Activated CD8-positive, alpha-beta memory T cell treated with anti-CD3 and anti-CD28 coated beads for 48 hours (primary cell): ENCODE results near the gene GPR137B.

Experiments
- DNase-seq, 3 experiments: peaks; one replicate each; pipeline ENCODE4 v3.0.0-alpha.2; 2020; ENCODE audit warnings: low read depth in 2 of 3, low spot score in 2 of 3

GPR137B gene

DNA sequence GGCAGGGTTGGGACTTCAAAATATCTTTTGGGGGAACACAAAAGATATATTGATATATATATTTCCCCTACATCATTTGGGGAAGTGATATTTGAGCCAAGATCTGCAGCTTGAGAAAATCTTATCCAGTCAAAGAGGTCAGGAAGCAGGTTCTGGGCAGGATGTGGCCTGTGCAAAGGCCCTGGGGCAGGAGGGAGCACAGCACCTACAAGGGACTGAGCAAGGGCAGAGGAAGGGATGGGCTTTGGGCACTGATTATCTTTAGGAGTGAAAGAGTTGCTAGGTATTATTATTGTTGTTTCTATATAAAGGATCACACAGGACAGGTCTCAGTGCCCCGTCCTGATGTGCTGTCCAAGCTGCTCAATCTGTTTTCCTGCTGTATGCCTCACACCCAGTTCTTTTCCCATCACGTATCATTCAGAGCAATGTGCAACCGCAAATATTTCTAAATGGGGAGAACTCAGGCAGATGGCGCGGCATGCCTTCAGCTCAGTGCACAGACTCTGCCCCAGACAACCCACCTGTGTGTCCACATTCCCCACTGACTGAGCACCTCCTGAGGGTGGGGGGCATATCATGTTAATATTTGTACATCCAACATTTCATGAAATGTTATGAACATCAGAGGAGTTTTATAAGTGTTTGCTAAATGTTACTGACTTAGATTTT is 28.1 kb upstream of the GPR137B start:
- DNase-seq: no peak

DNA sequence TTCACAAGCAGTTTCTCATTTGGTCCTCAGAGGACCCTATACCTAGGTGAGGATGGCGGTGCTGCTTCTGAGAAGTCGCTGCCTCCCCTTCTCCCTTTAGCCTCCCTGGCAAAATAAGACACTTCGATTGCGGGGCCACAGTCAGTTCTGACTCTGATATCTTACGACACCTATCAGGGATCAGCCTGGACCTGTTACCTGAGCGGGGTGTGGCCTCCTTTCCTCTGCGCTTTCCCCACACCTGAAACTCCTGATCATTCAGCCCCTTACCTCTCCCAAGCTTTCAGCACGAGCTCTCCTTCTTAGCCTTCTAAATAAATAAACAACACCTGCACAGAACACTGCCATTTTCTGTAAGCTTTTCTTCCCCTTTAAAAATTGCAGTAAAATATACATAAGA is 24.6 kb upstream of the GPR137B start:
- no peak for DNase-seq

DNA sequence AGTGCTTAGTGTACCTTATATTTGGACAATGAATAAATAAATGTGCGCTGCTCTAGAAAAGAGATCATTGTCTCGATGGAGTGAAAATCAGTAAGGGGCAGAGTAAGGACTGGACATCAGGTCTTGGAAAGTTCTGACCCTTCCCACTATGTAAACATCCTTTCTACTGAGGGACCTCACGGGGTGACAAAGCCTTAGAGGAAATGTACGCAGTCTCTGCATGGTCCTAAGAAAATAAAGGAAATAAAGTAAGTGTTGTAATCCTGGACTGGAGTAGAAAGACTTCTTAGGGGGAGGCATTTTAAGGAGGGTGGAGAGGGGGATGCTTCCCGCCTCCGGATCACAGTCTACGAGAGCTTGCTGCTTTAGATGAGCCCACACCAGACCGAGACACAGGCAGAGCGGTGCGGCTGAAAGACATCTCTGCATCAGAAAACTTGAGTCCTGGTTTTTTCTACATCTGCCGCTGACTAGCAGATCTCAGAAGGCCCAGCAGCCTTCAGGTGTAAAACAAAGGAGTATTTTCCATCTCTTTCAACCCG is 22.3 kb upstream of the GPR137B start:
- no peak for DNase-seq

DNA sequence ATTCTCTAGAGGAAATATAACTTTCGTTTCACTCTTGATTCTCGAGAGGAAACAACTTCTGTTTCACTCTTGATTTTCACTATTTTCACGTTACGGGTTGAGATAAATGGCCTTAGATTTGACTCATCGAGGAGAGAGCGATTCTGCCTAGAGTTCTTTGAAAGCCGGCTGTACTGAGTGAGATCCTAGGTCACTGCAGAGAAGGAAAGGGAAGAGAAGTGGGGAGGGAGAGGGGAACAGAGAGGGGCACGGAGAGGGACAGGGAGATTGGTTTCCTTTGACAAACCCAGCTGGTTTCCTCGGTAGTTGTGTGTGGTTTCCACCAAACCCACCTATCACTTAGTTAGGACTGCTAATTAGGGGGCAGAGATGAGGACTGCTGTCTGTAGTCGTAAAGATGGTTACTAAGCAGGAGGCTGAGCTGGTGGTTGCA is 21.6 kb upstream of the GPR137B start:
- DNase-seq: no peak

DNA sequence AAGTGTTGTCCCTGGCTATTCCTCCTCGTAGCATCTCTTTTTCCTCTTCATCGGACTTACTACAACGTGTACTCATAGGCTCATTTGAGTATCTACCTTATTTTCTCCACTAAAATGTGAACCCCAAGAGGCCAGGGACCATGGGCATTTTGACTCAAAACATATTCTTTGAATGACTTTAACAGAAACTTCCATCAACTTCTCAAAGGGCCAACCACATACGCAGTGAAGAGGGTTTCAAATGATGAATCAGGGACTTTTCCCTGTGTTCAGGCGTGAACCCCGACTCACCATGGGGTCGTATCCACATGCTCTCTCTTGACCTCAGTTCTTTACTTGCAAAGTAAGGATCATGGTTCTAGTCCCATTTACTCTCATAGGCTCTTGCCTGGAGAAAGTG is 20.2 kb upstream of the GPR137B start:
- DNase-seq: no peak

DNA sequence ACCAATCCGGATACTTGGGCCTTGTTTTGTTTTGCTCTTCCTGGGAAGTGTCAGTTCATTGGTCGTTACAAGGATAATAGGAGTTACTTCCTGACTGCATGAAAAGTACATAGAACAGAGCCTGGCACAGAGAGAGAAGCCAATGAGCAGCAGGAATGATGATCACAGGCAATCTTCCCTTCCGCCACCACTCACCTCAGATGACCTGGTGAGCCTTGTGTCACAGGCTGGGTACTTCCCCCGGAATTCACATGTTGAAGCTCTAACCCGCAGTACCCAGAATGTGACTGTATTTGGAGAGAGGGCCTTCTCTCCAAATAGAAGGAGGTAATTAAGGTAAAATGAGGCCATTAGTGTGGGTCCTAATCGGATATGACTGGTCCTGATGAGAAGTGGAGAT is 18.8 kb upstream of the GPR137B start:
- DNase-seq: no peak

DNA sequence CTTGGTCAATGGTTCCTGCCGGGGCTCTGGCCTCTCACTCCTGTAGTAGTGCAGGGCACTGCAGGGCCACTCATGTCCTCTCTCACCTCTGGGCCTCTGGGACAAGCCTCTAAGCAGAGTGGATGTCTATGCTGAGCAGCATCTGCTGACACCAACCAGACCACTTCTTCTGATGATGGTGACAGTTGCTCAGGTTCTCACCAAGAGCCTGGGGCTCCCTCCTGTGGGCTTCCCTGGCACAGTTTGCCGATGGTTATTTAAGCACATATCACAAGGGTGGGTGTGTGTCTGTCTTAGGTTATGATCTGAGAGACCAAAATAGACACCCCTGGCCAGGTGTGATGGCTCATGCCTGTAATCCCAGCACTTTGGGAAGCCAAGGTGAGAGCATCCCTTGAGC is 17.4 kb upstream of the GPR137B start:
- DNase-seq: no peak

DNA sequence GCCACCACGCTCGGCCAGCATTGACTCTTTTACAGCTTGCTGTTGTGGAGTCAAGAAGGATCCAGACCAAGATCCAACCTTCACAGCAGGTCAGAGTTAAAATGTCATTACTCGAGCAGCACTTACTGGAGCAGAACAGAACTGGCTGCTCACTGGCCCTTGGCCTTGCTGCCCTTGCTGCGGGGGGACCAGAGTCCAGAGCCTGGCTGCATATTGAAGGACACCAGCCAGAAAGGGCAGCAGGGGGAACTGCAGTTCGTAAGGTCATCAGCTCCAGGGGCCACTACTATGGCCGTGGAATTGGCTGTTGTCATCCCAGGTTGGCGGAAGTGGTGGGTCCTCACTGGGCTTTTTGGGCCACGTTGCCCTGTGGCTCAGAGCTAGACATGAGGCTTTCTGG is 15.3 kb upstream of the GPR137B start:
- DNase-seq: no peak

DNA sequence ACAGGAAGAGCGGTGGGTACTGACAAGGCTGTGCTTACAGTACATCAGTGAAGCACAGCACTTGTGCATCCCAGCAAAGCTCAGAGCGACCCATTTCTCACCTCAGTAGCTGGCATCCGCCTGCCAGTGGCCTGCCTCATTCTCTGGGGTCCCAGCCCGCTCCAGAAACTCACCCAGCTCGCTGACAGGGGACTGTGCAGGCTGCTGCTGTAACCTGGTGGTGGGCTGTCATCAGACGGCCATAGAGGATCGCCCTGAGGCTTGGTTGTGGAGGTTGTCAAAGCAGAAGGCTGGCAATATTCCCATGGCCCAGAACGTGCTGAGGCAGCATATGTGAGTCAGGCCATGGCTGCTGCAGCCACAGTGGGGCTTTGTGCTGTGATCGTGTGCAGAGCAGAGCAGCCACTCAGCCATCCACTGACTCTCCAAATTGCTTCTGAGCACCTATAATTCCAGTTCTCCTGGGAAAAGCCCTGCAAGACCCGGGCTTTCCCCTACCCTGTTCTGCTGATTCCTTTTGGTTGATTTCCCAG is 13.6 kb upstream of the GPR137B start:
- no peak for DNase-seq

DNA sequence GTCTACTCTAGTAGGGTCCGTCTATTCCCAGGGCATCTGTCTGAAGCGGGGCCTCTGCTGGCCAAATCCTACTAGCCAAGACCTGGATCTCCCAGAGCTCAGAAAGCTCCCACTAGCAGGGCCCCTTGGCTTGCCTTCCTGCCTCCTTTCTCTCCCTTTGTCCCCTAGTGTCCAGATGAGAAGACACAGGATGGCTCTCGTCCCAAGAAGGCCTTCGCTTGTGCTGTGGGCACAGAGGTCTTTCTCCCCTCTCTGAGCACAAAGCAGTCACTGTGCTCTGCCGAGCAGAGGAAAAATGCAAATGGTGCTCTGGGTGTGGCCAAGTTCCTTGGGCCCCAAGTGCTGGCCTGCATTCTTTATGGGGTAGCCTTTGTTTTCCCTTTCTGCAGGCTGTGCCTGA is 13.0 kb upstream of the GPR137B start:
- no peak for DNase-seq

DNA sequence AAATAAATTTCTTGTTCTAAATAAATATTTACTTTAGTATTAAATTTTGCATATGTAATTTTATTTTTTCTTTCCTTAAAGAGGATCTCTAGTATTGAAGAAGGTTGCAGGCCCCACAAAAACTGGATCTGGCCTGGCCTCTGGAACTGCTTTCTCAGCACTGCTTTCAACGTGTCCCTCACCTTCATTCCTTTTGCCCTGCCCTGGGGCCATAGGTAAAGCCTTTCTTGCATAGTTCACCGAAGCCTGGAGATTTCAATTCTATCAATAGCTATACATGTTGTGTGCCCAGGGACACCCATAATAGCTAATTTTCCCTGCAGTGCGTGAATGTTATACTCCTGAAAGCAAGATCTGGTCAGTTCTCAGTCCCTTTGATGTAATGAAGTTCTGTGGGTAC is 12.0 kb upstream of the GPR137B start:
- no peak for DNase-seq

DNA sequence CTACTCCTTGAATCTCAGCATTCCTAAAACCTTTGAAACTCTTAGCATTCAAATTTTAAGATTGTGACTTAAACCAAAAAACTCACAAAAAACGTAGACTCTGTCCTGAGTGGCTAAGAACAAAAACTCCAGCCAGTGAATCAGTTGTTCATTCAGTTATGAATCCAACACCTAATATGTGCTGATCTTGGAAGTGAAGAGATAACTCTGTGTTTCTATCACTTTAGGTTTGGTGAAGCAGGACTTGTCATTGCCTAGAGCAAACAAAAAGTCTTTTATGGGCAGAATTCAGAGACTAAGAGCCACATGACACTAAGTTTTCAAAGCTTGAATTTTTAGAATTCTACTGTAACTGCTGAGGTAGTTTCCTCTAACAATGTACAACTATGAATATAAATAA is 10.4 kb upstream of the GPR137B start:
- DNase-seq: no peak

DNA sequence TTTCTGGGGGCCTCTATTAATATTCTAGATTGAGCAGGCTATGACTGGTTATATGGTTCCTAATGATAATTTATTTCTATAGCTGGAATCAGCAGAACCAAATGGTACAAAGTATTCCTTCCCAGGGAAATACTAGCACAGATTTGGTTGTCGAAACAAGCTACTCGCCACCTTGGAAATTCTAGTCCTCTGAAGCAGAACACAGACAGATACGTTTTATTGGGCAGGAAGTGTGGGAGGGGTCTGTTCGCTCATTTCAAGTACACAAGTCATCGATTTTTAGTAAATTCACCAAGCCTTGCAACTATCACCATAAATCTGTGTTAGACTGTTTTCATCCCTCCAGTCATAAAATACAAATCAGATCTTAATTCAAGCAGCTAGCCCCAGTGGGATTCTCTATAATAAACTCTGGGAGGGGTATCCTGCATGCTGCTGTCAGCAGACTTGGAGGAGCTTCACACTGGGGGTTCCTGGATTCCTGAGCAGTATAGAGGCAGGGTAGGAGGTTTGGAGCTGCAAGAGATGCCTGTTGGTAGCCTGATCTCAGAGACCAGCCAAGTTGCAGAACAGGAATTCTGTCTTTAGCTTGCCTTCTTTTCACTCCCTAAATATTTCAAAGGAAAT is 9.8 kb upstream of the GPR137B start:
- no peak for DNase-seq

DNA sequence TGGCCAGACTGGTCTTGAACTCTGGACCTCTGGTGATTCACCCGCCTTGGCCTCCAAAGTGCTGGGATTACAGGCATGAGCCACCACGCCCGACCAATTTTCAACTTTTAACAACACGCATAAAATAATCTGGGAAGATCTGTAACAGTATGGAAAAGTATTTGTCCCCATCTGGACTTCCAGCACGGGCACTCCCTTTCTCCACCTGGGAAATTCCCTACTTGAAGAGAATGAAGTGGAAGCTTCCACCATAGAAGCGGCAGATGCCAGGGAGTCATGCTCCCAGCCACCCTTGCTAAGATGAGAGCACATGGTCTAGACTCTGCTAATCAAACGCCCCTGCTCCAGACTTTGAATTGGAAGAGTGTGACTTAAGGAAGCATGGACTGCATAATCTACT is 9.0 kb upstream of the GPR137B start:
- no peak for DNase-seq

DNA sequence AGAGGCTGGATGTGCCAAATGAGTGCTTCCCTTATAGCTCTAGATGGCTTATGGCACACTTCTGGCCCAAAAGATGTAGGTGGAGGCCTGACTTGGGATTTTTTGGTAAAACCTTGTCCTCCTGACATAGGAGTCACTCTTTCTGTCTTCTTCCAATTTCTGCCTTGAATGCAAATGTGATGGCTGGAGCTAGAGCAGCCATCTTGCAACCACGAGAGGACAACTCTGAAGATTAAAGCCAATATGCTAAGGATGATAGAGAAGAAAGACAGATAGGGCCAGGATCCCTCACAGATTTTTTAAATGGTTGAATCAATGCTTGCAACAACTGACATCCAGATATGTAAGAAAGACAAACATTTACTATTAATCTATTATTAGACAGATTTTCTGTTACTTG is 8.5 kb upstream of the GPR137B start:
- DNase-seq: no peak

DNA sequence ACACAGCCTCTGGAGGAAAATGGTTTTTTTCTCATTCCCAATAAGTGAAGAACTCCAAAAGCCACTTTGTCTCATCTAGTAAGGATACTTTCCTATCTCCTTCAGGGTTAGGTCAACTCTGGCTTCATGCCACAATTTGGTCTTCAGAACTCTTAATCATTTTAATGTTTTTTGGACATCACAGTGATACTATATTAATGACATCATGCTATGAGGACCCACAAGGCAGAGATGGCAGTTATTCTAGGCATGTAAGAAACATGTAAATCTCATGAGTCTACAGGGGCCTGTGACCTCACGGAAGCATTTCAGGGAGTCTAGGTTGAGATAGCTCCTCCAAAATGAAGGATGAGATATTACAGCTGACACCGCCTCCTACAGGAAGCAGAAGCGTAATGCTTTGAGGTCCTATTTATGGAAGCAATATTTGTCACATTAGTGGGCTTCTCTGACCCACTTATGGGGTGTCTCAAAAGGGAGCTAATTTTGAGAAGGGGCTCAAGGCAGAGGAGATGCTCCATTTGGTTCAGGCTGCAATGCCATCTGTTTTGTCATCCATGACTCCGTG is 5.0 kb upstream of the GPR137B start:
- no peak for DNase-seq

DNA sequence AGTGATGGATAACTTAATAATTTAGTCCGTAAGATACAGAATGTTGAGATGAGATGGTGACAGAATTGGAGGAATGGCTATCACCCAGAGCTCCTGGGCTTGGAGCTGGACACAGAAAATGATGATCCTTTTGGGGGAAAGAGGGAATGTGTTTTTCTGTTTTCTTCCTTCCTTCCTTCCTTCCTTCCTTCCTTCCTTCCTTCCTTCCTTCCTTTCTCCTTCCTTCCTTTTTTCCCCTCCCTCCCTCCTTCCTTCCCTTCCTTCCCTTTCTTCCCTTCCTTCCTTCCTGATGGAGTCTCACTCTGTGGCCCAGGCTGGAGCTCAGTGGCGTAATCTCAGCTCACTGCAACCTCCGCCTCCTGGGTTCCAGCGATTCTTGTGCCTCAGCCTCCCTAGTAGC is 2.8 kb upstream of the GPR137B start:
- no peak for DNase-seq

DNA sequence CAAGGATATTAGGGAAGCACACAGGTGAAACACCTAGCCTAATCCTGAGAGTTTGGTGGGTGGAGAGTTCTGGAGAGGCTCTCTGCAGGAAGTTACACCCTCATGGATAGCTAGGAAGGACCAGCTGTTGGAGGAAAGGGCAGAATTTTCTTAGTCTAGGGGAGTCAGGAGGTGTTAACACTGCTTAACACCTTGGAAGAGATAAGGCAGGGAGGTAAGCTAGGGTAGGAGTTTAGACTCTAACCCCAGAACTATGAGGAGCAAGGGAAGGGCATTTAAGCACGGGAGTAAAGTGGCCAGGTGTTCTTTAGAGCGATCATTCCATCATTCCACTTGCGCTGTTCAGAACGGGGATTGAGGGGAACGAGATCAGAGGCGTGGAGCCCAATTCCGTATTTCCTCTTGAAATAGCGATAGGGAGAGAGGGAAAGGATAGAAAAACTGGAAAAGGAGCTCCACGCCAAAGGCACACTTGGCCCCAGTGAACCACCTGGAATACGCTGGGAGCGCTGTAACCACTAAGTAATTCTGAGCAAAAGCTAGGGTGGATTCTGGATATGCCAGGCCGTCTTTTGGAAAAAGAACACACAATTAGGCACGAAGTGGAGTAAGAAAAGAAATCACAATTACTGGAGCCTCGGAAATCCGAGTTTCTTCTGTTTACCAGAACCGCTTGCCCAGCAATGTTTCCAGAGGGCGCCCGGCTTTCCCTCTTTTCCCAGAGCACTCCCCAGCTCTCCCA is 1.5 kb upstream of the GPR137B start:
- no peak for DNase-seq

DNA sequence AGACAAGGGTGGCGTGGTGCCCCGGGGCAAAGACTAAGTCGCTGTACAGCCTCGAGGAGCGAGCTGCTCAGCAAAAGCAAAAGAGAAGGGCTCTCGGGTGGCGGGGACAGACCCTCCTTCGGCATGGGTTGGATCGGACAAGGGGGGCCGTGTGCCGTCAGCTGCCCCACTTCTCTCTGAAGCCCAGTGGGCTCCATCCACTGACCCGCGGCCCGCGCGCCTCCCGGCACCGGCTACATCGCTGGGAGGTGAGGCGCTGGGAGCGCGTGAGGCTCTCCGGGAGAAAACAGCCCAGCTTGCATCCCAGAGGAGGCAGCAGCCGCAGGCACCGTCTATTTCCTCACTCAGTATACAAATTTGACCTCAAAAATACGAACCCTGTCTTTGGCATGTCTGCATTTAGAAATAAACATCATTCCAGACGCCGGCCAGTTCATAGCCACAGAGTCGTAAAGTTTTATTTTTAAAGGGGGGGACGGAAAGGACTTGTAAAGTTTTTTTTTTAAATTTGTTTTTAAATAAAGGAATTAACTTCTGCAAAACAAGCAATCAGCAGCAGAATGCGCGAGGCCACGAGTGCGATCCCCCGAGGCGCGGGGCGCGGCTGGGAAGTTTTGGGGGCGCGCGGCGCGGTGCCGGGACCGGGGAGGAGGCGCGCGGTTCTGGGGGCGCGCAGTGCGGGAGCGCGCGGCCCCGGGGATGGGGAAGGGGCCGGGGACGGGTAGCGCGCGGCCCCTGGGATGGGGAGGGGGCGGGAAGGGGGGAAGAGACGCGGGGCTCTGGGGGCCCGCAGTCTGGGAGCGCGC is 689 bp upstream of the GPR137B start:
- DNase-seq: no peak

DNA sequence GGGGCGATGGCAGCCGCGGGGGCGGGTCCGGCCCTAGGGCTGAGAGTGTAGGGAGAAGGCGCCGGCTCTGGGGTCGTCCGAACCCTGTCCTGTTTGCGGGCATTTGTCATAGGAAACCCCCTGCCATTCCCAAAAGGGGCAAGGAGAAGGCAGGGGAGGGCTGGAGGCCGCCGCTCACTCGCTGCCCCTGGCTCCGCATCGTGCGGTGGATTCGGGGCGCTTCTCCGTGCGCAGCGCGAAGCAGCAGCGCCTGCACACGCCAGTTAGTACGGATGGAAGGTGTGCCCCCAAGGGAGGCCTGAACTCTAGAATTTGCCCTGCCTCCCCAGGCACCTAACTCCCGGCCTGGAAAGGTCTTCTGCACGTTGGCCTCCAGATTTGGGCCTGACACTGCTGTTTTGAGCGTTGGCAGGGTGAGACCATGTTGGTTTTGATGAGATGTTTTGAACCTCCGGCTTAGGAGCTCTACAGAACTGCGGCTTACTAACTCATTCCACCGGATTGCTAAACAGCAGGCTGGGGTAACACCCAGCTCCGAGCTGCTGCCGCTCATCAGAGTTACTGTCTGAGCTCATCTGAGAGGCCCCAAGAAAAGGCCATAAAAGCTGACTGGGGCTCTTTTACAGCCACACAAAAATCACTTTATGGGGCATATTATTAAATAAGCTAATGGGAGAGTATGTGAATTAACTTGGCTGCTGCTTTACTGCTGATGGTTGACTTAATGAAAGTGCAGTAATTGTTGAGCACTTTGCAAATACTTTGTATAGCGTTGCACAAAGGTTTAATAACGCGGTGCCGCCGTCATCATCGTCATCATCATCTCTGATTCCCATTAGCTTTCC is 987 bp downstream of the GPR137B start:
- DNase-seq: peak in 1 of 3 experiments; percentile 17
